Endometrial microvascular endothelial cells (primary cell): Measurements from ENCODE around the gene LGALS1. TPM values are rescaled to one million over a fixed set of nuclear protein-coding genes. Genes with fewer than 3 reads are reported as not detected.
"Not testable (repeated sequence)": the region's sequence is repeated elsewhere in the genome, so short reads cannot be mapped to it uniquely, and the experiment has no call there.

ENCODE experiments used
- in situ Hi-C: cut with HindIII; loops from 2 replicates; pipeline ENCODE4 v1.10.0; 2017; ENCODE audit warnings: low sequenced_read_pairs, low pct_unique_long_range_greater_than_20kb; ENCODE audit errors: inconsistent ontology term
- total RNA-seq: library from RNA; depleted of rRNA; stranded (reverse); fragments of >200 nt; gene quantifications from one replicate; pipeline ENCODE4 v1.2.3, GENCODE V29; 2015; ENCODE audit errors: inconsistent ontology term

The LGALS1 gene
- total RNA-seq, 1 donor from 2014 or later = 7,013 TPM

- in situ Hi-C loops = no loop called here
Observed at GRCh38 chr22:37708580-37709444, 33.4 kb downstream of the LGALS1 start.

GRCh38 chr22:37709445-37709765, 34.0 kb downstream of the LGALS1 start:
- in situ Hi-C loops = no loop called here

- in situ Hi-C loops = no loop called here
Observed at GRCh38 chr22:37710675-37711074, 35.2 kb downstream of the LGALS1 start.

- in situ Hi-C loops = no loop called here
Observed at GRCh38 chr22:37711490-37711889, 36.1 kb downstream of the LGALS1 start.

- in situ Hi-C loops = no loop called here
Observed at GRCh38 chr22:37713761-37714160, 38.3 kb downstream of the LGALS1 start.

- in situ Hi-C loops = no loop called here
Observed at GRCh38 chr22:37714634-37715033, 39.2 kb downstream of the LGALS1 start.

GRCh38 chr22:37715760-37716159, 40.3 kb downstream of the LGALS1 start:
- in situ Hi-C loops = no loop called here

GRCh38 chr22:37716708-37717107, 41.3 kb downstream of the LGALS1 start:
- in situ Hi-C loops = no loop called here

GRCh38 chr22:37717235-37717634, 41.8 kb downstream of the LGALS1 start:
- in situ Hi-C loops = not testable (repeated sequence)

GRCh38 chr22:37717746-37718305, 42.4 kb downstream of the LGALS1 start:
- in situ Hi-C loops = not testable (repeated sequence)

- in situ Hi-C loops = no loop called here
Observed at GRCh38 chr22:37725551-37726240, 50.3 kb downstream of the LGALS1 start.

- in situ Hi-C loops = no loop called here
Observed at GRCh38 chr22:37726241-37726887, 50.9 kb downstream of the LGALS1 start.

- in situ Hi-C loops = no loop called here
Observed at GRCh38 chr22:37728620-37729019, 53.2 kb downstream of the LGALS1 start.

Other genes with a start within 250 kb of the LGALS1 start
- gene ELFN2, start 248.2 kb upstream of the LGALS1 start, total RNA-seq = 4.3 TPM
- gene MFNG, start 189.3 kb upstream of the LGALS1 start, total RNA-seq = 321 TPM
- gene CARD10, start 156.2 kb upstream of the LGALS1 start, total RNA-seq = 69.6 TPM
- 72.2 TPM for gene CDC42EP1, start 115.2 kb upstream of the LGALS1 start, total RNA-seq
- not detected for gene LGALS2, start 95.5 kb upstream of the LGALS1 start, total RNA-seq
- gene GGA1, start 66.8 kb upstream of the LGALS1 start, total RNA-seq = 64.9 TPM
- 2.0 TPM for gene SH3BP1, start 36.0 kb upstream of the LGALS1 start, total RNA-seq
- gene PDXP, start 16.9 kb upstream of the LGALS1 start, total RNA-seq = 16.4 TPM
- 56.5 TPM for gene NOL12, start 10.7 kb downstream of the LGALS1 start, total RNA-seq
- 135 TPM for gene TRIOBP, start 21.4 kb downstream of the LGALS1 start, total RNA-seq
- gene GCAT, start 132.3 kb downstream of the LGALS1 start, total RNA-seq = 32.1 TPM
- not detected for gene GALR3, start 147.7 kb downstream of the LGALS1 start, total RNA-seq
- gene ANKRD54, start 168.7 kb downstream of the LGALS1 start, total RNA-seq = 54.3 TPM
- gene EIF3L, start 173.8 kb downstream of the LGALS1 start, total RNA-seq = 397 TPM
- 63.0 TPM for gene MICALL1, start 230.7 kb downstream of the LGALS1 start, total RNA-seq